Measurements from ENCODE around the gene ID2.

- no peak for TF ChIP-seq CTCF (IDR thresholded peaks at IDR 0.05)
- no peak for TF ChIP-seq POLR2A (IDR thresholded peaks at IDR 0.05)
These were observed 7.3 kb upstream of the ID2 start for GRCh38 chr2:8674420-8675009.
